HL-60 (cell line): Measurements from ENCODE around the gene MINPP1.

Experiments
- GABPA ChIP-seq: IDR thresholded peaks from 2 replicates; pipeline ENCODE4 v1.6.1; 2012; ENCODE audit warnings: low read depth
- POLR2AphosphoS5 ChIP-seq: IDR thresholded peaks from 2 replicates; pipeline ENCODE4 v1.6.1; 2012; ENCODE audit warnings: low read depth
- SPI1 ChIP-seq: IDR thresholded peaks from 2 replicates; pipeline ENCODE4 v1.6.1; 2012; ENCODE audit warnings: low read depth, mild to moderate bottlenecking, borderline replicate concordance
- TF ChIP-seq, protein P1 (sequence below): IDR thresholded peaks from one replicate; pipeline ENCODE4 v1.5.1; 2011; ENCODE audit warnings: low read length, control low read depth, inconsistent platforms; ENCODE audit not compliant: insufficient read depth
- TF ChIP-seq, protein P2 (sequence below): IDR thresholded peaks from 2 replicates; pipeline ENCODE4 v1.6.1; 2012; ENCODE audit warnings: low read depth; ENCODE audit not compliant: insufficient replicate concordance

GRCh38 chr10:87565010-87565409 lies 60.3 kb downstream of the MINPP1 start:
- TF ChIP-seq GABPA (no peak), POLR2AphosphoS5 (no peak), SPI1 (no peak)
- TF ChIP-seq, protein P1, sequence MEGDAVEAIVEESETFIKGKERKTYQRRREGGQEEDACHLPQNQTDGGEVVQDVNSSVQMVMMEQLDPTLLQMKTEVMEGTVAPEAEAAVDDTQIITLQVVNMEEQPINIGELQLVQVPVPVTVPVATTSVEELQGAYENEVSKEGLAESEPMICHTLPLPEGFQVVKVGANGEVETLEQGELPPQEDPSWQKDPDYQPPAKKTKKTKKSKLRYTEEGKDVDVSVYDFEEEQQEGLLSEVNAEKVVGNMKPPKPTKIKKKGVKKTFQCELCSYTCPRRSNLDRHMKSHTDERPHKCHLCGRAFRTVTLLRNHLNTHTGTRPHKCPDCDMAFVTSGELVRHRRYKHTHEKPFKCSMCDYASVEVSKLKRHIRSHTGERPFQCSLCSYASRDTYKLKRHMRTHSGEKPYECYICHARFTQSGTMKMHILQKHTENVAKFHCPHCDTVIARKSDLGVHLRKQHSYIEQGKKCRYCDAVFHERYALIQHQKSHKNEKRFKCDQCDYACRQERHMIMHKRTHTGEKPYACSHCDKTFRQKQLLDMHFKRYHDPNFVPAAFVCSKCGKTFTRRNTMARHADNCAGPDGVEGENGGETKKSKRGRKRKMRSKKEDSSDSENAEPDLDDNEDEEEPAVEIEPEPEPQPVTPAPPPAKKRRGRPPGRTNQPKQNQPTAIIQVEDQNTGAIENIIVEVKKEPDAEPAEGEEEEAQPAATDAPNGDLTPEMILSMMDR, result no peak
- TF ChIP-seq, protein P2, sequence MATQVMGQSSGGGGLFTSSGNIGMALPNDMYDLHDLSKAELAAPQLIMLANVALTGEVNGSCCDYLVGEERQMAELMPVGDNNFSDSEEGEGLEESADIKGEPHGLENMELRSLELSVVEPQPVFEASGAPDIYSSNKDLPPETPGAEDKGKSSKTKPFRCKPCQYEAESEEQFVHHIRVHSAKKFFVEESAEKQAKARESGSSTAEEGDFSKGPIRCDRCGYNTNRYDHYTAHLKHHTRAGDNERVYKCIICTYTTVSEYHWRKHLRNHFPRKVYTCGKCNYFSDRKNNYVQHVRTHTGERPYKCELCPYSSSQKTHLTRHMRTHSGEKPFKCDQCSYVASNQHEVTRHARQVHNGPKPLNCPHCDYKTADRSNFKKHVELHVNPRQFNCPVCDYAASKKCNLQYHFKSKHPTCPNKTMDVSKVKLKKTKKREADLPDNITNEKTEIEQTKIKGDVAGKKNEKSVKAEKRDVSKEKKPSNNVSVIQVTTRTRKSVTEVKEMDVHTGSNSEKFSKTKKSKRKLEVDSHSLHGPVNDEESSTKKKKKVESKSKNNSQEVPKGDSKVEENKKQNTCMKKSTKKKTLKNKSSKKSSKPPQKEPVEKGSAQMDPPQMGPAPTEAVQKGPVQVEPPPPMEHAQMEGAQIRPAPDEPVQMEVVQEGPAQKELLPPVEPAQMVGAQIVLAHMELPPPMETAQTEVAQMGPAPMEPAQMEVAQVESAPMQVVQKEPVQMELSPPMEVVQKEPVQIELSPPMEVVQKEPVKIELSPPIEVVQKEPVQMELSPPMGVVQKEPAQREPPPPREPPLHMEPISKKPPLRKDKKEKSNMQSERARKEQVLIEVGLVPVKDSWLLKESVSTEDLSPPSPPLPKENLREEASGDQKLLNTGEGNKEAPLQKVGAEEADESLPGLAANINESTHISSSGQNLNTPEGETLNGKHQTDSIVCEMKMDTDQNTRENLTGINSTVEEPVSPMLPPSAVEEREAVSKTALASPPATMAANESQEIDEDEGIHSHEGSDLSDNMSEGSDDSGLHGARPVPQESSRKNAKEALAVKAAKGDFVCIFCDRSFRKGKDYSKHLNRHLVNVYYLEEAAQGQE, result no peak
